HK-2 (cell line): Measurements from ENCODE around the gene ZNF804A.

Source experiments
- DNase-seq: peaks from one replicate; pipeline ENCODE4 v3.0.0-alpha.2; 2018; ENCODE audit not compliant: unreplicated experiment

Gene ZNF804A

DNA sequence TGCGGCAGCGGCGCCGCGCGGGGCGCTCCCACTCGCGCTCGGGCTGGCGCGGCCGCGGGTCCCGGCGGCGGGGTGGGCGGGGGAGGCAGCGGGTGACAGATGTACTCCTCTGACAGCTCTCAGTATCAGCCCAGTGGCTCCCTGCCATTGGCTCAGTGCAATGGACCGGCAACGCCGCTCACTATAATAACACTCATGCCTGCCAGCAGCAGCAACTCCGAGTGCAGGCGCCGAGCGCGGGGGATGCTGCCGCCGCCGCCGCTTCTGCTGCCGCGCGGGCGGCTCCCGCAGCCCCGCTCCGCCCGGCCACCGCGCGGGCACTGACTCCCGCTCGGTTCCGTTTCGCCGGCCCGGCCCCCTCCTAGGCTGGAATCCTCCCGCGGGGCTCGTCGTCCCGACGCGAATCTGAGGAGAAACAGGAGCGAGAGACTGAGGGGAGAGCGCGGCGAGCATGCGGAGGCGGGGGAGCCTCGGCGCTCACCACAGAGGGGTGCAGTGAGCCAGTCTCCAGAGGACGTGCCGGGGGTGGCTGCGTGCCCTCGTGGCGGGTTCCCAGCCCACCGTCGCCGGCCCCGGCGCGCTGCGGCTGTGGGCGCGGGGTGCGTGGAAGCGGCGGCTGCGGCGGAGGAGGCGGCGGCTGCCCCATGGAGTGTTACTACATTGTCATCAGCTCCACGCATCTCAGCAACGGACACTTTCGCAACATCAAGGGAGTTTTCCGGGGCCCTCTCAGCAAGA lies at the start of gene ZNF804A:
TSS of gene ZNF804A (plus strand) at position 214 of the 738 bp plus-strand sequence. CDS start at position 645, 431 bp downstream.
- DNase-seq: peak; percentile 62

DNA sequence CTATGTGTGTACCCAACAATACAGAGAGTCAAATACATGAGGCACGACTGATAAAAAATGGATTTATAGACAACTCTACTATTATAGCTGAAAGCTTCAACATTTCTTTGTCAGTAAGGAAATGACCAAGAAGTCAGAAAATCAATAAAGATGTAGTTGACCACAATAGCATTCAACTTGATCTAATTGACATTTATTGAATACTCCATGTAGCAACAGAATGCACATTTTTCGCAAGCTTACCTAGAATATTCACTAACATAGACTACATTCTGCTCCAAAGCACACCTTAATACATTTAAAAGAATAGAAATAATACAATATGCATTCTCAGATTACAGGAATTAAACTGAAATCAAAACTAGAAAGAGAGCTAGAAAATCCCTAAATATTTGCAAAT lies 49.2 kb upstream of the ZNF804A start:
- DNase-seq: no peak

DNA sequence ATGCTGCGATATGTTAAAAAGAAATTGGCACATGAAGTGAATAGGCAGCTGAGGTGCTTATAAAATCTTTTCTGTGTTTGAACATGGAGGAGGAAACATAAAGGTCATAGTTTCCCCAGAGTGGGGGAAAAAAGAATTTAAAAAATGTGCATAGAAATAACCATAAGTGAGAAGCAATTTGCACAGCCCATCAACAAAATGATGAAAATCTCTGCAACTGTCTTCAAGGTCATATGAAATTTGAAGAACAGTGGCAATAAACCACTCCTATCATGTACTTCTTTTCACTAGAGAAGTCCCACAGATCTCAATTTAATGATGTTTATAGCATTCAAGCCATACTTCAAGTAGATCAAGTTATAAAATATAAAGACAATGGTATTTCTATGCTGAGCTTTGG lies 46.7 kb upstream of the ZNF804A start:
- DNase-seq: no peak

DNA sequence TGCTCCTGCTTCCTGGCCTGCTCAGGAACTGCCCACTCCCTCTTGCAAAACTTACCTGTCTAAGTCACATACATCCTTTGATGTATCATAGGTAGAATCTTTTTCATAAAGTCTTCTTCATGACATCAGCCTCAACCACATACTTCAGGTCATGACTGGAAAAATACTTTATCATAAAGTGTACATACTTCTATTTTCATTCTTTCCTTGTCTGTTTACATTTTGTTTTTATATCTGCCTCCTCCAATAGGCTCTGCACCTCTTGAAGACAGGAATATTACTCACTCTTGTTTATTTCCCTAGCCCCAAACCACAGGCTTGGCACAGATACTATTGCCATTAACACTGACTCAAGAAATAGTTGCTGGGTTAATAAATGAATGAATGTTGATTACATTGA lies 43.6 kb upstream of the ZNF804A start:
- no peak for DNase-seq

DNA sequence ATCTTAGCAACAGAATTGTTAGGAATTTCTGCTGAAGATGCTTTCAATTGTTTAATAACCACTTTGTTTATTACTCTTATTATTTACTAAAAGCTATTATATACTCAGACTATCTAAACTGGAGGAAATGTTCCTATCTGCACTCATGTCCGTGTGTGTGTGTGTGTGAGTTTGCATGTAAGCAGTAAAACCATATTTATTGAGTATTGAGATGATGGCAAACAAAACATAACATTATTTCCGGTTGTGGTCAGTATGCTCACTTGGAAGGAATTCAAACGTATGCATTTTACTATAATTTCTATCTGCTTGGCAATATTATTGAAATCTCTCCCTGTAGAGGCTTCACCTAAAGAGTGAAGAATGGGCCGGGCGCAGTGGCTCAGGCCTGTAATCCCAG lies 43.0 kb upstream of the ZNF804A start:
- DNase-seq: no peak

DNA sequence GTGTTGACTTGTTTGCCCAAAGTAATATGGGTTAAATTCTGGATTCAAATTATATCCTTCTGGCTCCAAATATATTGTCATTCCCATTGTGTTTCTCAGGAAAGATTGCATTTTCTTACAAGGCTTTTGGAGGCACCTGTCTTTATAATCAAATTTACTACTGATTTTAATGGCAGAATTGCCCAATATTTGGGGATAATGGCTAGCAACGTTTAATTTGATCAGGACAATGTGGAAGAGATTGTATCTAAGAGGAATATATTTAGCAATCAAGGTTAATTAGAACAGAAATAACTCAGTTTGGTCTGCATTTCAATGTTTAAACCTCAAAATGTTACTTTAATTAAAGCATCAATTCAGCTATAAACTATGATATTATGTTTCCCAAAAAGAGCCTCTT lies 41.7 kb upstream of the ZNF804A start:
- DNase-seq: no peak

DNA sequence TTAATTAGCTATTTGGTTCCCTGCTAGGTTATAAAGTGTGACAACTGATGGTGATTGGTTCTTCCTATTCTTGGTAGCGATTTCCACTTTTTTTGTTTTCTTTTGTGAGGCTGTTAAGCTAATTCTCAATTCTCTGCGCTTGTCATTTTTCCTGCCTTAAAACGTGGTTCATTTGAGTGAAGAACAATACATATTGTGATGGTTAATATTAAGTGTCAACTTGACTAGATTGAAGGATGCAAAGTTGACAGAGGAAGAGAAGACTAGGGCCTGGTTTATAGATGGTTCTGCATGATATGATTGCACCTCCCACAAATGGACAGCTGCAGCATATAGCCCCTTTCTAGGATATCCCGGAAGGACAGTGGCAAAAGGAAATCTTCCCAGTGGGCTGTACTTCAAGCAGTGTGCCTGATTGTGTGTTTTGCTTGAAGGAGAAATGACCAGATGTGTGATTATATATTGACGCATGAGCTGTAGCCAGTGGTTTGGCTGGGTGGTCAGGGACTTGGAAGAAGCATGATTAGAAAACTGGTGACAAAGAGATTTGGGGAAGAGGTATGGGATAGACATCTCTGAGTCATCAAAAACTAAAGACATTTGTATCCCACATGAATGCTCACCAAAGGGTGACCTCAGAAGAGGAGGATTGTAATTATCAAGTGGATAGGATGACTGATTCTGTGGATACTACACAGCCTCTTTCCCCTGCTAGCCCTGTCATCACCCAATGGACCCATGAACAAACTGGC lies 39.4 kb upstream of the ZNF804A start:
- DNase-seq: no peak

DNA sequence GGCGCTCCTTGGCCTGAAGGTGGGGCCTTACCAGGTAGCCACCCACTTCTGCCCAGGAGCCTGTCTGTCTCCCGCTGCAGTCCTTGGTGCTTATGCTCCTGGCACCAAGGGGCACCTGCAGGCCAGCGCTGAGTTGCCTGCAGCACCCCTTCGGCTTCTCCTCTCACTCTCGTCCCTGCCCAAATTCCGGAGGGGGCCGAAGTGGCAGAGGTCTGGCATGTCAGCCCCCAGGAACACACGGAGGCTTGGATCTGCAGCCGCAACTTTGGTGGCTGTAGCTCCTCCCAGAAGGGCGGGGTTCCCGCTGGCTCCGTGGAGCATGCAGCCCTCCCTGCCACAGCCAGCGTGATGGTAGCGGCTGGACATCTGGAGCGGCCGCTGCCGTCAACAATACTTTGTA lies 37.7 kb upstream of the ZNF804A start:
- no peak for DNase-seq

DNA sequence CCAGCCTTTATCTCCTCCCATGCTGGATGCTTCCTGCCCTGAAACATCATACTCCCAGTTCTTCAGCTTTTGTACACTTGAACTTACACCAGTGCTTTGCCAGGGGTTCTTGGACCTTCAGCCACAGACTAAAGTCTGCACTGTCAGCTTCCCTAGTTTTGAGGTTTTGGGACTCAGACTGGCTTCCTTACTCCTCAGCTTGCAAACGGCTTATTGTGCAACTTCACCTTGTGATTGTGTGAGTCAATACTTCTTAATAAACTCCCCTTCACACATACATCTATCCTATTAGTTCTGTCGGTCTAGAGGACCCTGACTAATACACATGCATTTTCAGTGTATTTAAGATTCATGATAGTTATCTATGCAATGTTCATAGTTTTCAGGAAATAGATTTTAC lies 35.8 kb upstream of the ZNF804A start:
- DNase-seq: no peak

DNA sequence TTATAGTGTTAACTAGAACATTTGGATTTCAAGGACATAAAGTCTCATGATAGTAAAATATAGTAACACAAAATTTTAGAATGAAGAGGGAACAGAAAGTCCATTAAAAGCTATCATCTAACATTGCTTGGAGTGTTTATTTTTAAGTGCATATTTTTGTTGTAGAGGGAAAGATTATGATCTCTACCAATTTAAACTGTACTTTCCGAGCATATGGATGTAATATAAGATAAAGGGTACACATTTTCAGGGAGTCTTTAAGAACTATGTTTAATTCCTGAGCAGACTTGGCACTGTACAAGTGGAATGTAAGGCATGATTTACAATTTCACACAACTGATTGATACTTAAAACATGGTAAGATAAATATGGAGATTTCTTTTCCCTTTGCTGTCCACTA lies 34.2 kb upstream of the ZNF804A start:
- DNase-seq: no peak

DNA sequence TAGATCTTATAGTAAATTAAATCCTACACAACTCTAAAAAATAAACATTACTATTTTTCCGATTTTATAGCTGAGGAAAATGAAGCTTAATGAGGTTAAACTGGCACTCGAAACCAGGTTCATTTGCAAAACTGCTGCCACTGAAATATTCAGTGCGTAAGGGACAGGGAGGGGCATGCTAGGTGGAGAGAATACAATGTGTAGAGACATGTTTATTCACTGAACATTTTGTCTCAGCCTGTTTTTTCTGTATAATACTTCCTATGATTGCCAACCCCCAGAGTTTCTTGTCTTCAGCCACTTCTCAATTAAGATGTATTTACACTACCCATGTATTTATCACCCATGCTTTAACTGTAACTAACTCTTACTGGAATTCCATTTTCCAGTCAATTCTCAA lies 31.6 kb upstream of the ZNF804A start:
- no peak for DNase-seq

DNA sequence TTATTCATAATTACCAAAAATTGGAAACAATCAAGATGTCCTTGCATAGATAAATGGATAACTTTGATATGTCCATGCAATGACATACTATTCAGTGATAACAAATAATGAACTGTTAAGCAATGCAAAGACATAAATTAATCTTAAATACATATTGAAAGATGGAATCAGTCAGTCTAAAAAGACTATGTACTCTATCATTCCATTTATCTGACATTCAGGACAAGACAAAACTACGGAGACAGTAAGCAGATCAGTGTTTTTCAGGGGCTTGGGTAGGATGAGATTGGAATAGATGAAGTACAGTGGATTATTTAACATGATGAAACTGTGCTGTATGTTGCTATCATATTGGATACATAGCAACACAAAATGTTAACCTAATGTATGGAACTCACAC lies 21.3 kb upstream of the ZNF804A start:
- DNase-seq: no peak

DNA sequence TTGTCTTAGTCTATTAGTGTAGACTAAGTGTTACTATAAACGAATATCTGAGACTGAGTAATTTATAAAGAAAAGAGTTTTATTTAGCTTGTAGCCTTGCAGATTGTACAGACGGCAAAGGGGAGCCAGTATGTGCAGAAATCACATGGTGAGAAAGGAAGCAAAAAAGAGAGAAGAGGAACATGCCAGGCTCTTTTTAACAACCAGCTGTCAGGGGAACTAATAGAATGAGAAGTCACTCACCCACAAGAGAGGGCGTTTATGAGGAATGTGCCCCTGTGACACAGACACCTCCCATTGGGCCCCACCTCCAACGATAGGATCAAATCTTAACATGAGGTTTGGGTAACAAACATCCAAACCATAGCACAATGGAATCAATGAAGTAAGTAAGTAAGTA lies 20.6 kb upstream of the ZNF804A start:
- no peak for DNase-seq

DNA sequence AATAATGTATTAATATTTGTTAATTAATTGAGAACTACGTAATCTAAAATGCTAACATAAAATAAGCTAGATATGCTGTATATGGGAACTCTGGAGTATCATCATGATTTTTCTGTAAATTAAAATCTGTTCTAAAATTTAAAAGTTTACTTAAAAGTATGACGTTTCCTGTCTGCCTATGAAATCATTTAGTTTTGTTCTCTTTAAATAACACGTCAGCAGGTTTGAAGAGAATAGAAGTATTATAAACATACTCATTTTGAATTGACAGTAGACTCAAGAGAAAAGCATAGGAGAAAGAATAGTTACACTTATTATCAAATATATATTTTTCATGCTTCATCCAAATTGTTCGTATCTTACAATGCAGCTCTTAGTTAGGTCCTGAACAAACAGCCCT lies 19.1 kb upstream of the ZNF804A start:
- DNase-seq: no peak

DNA sequence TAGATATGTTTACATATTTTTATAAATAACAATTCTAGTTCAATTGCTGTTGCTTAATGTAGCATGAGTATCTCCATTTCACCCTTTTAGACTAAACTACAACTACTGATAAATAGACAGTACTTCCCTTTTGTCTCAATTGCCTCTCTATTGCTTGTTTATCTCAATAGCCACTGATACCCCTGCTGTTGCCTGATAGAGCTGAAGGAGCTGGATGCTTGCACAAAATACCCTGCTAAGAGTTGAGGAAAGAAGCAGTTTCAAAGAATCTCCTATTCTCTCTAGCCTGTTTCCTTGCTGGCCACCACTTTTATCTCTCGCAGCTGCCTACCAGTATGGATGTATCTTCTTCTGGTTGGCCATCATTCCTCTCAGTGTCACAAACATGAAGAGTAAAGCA lies 16.9 kb upstream of the ZNF804A start:
- DNase-seq: no peak

DNA sequence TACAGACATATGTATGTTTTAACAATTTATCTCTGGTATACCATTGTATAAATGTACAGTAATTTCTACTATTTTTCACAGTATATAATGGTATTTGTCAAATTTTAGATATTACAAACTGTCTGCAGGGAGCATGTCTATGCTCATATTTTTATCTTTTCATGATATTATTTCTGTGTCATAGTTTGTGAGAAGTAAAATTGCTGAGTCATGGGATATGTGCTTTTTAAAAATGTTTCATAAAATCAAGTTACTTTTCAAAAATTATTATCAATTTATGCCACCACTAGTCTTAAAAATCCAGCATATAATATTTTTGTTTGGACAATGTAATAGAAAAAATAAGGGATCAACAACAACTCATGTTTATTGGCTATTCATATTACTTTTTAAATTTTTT lies 9.1 kb upstream of the ZNF804A start:
- DNase-seq: no peak

DNA sequence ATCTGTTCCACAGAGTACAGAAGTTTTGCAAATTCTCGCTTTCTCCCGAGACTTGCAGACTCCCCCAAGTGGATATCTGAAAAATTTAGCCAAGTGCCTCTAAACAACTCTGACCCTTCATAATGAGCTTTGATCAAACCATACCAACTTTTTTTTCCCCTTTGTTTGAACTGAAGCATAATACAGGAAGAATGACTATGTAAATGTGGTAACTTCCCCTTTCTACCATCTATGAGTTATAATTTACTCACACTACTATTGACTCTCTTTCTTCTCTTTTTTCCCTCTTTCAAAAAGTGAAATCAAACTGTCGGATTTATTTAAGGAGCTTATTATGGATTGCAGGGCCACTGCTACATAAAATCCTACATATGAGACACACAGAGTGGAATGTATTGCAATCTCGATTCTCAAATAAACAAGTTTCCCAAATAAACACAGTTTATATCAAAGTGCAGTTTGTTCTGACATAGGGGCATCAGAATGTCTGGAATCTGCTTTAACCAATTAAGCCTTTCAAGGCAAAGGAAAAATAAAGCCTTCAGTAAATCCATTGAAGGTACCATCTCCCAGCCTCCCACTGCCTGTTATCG lies 1.4 kb upstream of the ZNF804A start:
- no peak for DNase-seq

DNA sequence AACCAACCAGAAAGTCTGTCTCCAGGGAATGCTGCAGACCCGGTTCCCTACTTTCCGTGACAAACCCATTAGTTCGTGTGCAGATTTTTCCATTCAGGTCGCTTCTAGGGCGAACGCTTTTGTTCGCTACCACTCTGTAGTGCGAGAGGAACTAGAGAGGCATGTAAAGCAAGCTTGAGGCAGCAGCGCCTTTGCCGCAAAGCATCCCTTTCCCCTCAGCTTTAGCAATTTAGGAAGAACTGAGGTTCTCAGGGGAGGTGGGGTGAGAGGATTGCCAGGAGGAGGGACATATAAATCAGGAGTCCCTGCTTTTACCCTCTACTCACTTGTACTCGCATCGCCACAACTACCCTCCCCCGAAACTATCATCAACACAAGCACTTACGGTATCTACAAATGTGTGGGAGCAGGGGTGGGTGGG lies 748 bp upstream of the ZNF804A start:
- peak; percentile 2 for DNase-seq

DNA sequence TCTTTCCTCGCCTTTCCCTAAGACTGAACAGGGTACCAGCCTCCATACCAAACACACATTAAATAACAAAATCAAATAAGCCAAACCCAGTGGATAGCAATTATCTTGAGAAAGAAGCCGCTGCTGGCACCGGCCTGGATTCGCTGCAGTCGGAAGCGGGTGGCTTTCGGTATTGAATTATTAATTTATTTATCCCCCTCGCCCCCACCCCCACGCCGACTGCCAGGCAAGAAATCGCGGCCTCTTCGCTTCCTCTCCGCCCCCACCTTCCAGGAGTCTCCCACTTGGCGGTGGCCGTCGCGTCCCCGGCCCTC lies 370 bp upstream of the ZNF804A start:
- no peak for DNase-seq

DNA sequence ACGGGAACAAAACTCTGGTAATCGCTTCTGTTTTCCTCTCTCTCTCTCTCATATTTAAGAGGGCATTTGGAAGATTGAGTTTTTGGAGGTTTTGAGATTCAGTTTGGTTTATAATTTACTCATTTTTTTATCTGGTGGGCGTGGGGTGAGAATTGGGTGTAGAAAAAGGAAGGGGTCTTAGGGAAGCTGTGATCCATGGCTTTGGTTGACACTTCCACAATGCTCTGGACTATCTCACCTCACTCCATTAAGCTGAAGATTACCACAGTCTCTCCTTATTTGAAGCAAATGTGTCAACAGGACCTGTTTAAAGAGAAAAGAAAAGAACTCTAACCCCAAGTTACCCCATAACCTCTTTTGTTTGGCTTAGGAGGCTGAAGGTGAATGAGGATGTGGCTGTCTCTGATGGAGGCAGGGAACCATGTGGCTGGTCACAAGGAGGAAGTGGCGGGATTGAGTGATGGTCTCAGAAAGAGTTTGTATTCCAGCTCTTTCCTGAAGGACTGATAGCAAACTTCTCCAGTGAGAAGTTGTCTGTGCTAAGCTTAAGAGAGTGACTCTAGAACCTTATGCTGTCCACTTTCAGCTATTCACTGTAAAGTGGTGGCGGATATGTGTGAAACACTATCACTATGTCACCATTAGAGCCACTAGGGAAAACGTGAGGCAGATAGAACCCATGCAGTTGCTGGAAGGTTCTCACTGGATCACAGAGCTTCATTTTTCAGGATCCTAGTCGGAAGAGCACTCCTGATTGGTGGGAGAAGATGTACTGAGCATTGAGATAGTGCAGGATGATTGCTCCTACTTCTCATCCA lies 934 bp downstream of the ZNF804A start:
- peak; percentile 0 for DNase-seq

DNA sequence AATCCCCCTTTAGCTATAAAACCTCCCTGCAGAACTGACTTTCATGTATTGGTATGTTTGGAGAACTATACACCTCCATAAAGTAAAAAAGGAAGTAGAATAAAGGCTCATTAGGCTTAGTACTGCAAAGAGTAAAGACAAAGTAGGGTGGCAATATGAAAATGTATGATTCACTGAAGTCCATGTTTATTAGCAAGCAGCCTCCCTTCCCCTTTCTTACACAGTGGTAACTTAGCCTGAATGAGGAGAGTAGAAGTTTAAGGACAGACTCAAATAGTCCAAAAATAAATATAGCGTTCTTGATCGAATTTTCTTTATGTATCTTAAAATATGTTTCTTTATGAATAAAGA lies 1.5 kb downstream of the ZNF804A start:
- no peak for DNase-seq

DNA sequence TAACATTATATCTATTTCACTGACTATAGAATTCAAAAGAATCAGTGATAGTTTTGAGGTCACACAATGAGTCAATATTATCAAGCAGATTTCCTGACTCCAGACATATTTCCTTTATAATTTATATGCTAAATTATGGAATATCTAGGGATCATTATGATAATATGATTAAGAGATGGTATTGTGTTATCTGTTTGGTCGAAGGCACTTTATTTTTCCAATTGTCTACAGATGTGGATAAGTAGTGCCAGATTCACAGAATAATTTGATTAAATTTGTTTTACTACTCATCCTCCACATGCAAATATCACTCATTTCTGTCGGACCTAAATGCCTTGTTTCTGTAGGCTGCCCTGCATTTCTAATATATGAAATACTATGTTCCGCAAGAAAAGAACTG lies 4.4 kb downstream of the ZNF804A start:
- no peak for DNase-seq

DNA sequence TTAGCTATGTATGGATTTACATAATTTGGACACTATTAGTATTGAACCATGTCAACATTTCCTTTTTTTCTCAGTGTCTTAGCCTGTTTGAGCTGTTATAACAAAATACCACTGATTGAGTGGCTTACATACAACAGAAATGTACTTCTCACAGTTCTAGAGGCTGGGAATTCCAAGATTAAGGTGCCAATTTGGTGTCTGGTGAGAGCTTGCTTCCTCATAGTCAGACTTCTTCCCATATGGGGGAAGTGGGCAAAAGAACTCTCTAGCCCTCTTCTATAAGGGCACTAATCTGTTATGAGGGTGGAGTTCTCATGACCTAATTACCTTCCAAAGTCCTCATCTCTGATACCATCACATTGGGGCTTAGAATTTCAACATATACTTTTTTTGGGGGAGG lies 12.6 kb downstream of the ZNF804A start:
- DNase-seq: no peak
